Sigmoid colon (tissue), 7 donors: ENCODE results near the gene PEPD. TPM values are rescaled to one million over a fixed set of nuclear protein-coding genes. Genes with fewer than 3 reads are reported as not detected.

ENCODE experiments used
- DNase-seq: peaks from one replicate; pipeline ENCODE4 v3.0.0-alpha.2; 2019
- H3K27ac ChIP-seq, 4 donors: fragments of 200-600 bp; sonication (generic); one replicate each; pipeline ENCODE4 v1.5.1; 2016 to 2019; ENCODE audit warnings: mild to moderate bottlenecking in 1 of 4
- H3K27me3 ChIP-seq, 3 donors: fragments of 200-600 bp; sonication (generic); one replicate each; pipeline ENCODE4 v1.5.1; 2019; ENCODE audit warnings: mild to moderate bottlenecking in 1 of 3
- H3K36me3 ChIP-seq, 4 donors: fragments of 200-600 bp; sonication (generic); one replicate each; pipeline ENCODE4 v1.5.1; 2016 to 2019
- H3K4me1 ChIP-seq, 4 donors: fragments of 200-600 bp; sonication (generic); one replicate each; pipeline ENCODE4 v1.5.1; 2017 to 2019
- H3K4me3 ChIP-seq, 4 donors: fragments of 200-600 bp; sonication (generic); one replicate each; pipeline ENCODE4 v1.5.1; 2017 to 2019; ENCODE audit warnings: mild to moderate bottlenecking in 2 of 4, moderate library complexity in 1 of 4
- H3K9me3 ChIP-seq, 4 donors: fragments of 200-600 bp in 3 of 4; sonication (generic) in 3 of 4; one replicate each; pipeline versions ENCODE4 v1.5.1 to v1.6.1; 2013 to 2019
- EP300 ChIP-seq, 4 donors: sonication (generic); formaldehyde crosslinking; IDR thresholded peaks; one replicate each; pipeline ENCODE4 v1.6.1; 2017; ENCODE audit warnings: antibody characterized with exemption in 4 of 4
- POLR2A ChIP-seq, 2 donors: fragments of 450-650 bp; IDR thresholded peaks; one replicate each; pipeline ENCODE4 v1.6.1; 2016; ENCODE audit warnings: antibody characterized with exemption in 2 of 2, mild to moderate bottlenecking in 2 of 2, moderate library complexity in 2 of 2
- POLR2AphosphoS5 ChIP-seq, 4 donors: sonication (generic); formaldehyde crosslinking; IDR thresholded peaks; one replicate each; pipeline ENCODE4 v1.6.1; 2017; ENCODE audit warnings: antibody characterized with exemption in 4 of 4
- WGBS, 2 donors: extraction: QIAGEN DNeasy Blood & Tissue Kit; methylation state at CpG; one replicate each; pipeline ENCODE4 v1.1.7; 2013; 5-methylcytosine and 5-hydroxymethylcytosine counted together
- intact Hi-C: fragments of 100-400 bp; cut with DNase I; formaldehyde crosslinking; loops from one replicate; pipeline ENCODE4 v1.15.1; 2023
- polyA plus RNA-seq, 3 donors: library from polyadenylated mRNA; stranded (reverse); fragments of 200-250 nt; gene quantifications; one replicate each; pipeline ENCODE4 v1.2.3, GENCODE V29; 2013
- total RNA-seq, 4 donors: library from RNA; depleted of rRNA; stranded (reverse); fragments of >200 nt; gene quantifications; one replicate each; pipeline ENCODE4 v1.1.0, GENCODE V29; 2016
- TF ChIP-seq, protein P1 (sequence below), 4 experiments: fragments of 450-650 bp in 3 of 4; fragments of 200-600 bp in 1 of 4; IDR thresholded peaks; one replicate each; pipeline ENCODE4 v1.5.1; 2016 to 2019; ENCODE audit warnings: antibody characterized with exemption in 4 of 4, mild to moderate bottlenecking in 3 of 4, moderate library complexity in 2 of 4
- donor health status: healthy with polysubstance abuse.
- donor health status: Bipolar disorder and iron deficiency.
- donor health status: healthy.

PEPD gene
- total and polyA plus RNA-seq, 7 donors, result 50.0 to 187 (median 67.8) TPM

DNA sequence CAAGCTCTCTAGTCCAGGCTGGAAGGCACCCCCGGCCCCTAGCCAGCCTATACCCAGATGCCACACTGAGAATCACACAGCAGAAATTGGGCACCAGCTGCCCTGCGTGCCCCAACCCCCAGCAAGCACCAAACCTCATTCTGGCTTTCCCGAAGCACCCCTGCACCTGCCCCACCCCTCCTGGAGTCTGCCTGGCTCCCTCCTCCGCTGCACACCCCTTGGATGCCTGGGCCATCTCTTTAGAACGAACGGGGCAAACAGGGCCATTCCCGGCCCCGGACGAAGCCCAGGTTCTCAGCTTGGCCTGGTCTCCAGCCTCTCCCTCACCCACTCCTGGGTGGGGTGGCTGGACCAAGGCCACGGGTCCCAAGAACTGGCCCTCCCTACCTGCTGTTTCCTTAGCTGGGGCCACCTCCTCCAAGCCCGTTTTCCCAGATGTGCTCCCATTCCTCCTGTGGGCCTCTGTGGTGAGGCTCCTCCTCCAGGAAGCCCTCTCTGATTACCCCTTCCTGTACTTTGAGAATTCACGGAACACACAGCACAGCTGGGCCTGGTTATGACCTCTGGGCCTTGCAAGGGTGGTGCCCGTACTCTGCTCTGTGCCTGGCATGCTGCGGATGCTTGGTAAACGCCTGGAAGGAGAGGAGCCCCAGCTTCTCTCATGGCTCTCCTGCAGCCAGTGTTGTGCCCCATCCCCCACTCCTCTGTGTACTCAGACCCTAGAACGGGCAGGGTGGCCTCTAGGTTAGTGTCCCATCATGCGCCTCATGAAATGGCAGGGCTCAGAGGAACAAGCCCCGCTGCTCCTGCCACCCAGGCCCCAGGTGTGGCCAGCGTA is 126.6 kb downstream of the PEPD start:
- intact Hi-C loops, result loop anchor here (5.0 kb wide), 1 partner anchor 93 kb away; the partner anchor contains the start of gene CEBPA

DNA sequence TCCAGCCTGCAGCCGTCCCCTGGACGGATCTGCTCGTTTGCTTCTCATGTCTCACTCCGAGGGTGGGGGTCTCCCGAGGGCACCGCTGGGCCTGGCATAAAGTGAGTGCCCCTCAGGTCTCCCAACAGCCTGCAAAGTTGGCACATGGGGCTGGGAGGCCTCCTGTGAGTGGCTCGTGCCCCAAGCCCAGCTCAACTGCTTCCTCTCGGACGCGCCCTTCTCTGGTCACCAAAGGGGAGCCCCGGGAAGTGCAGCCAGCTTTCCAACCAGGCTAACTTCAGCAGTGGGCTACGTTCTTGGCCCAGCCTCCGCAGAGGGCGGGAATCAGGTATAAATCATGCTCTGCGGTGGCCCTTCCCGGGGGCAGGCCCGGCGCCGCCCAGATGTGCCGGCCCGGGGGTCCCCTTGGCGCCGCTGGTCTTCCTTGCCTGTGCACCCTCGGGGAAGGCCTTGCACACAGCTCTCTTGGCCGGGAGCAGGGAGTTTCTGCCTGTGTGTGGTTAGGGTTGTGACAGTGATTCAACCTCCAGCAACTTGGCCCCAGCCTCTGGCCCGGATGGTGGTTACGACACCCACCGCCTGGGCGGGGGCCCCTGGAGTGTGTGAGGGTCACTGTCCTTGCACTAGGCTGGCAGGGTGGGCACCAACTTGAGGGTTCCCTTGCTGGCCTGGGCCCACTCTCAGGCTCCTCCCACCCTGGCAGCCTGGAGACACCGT is 127.4 kb downstream of the PEPD start:
- intact Hi-C loops, result loop anchor here (5.0 kb wide), 1 partner anchor 92 kb away; the partner anchor contains the start of gene CEBPA
- Histone ChIP-seq H3K9me3 (no peaks in the 10 kb centered on the region), H3K36me3 (no peaks in the 10 kb centered on the region), H3K4me1 (peaks cover 5 to 81% (median 77%) of the 10 kb centered on the region in 4 donors), H3K27me3 (no peaks in the 10 kb centered on the region), H3K4me3 (no peak overlapping the region), H3K27ac (peak overlapping the region in 2 of 4 donors; percentile 9 to 43)
- peak in 2 of 4 donors; percentile 14 to 29 for TF ChIP-seq POLR2AphosphoS5 (IDR thresholded peaks at IDR 0.05)
- TF ChIP-seq, protein P1, sequence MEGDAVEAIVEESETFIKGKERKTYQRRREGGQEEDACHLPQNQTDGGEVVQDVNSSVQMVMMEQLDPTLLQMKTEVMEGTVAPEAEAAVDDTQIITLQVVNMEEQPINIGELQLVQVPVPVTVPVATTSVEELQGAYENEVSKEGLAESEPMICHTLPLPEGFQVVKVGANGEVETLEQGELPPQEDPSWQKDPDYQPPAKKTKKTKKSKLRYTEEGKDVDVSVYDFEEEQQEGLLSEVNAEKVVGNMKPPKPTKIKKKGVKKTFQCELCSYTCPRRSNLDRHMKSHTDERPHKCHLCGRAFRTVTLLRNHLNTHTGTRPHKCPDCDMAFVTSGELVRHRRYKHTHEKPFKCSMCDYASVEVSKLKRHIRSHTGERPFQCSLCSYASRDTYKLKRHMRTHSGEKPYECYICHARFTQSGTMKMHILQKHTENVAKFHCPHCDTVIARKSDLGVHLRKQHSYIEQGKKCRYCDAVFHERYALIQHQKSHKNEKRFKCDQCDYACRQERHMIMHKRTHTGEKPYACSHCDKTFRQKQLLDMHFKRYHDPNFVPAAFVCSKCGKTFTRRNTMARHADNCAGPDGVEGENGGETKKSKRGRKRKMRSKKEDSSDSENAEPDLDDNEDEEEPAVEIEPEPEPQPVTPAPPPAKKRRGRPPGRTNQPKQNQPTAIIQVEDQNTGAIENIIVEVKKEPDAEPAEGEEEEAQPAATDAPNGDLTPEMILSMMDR (IDR thresholded peaks at IDR 0.05), result no peak
- TF ChIP-seq EP300 (IDR thresholded peaks at IDR 0.05), result no peak
- 76% methylated on average over 30 of the region's 30 CpGs for WGBS, 2 donors
- DNase-seq, result peak; percentile 86

More for the DNA sequence above, 126.6 kb downstream of the PEPD start:
- 64 to 83% methylated on average over 19 of the region's 19 CpGs for WGBS, 2 donors
- DNase-seq, result peak; percentile 62
- no peaks in the 10 kb centered on the region for H3K36me3 ChIP-seq
- H3K4me1 ChIP-seq, result peaks cover 5 to 73% (median 69%) of the 10 kb centered on the region in 4 donors
- H3K9me3 ChIP-seq, result no peaks in the 10 kb centered on the region
- no peaks in the 10 kb centered on the region for H3K27me3 ChIP-seq
- H3K4me3 ChIP-seq, result no peak overlapping the region
- TF ChIP-seq EP300 (IDR thresholded peaks at IDR 0.05) (no peak), POLR2A (IDR thresholded peaks at IDR 0.05) (no peak), POLR2AphosphoS5 (IDR thresholded peaks at IDR 0.05) (no peak)
- TF ChIP-seq, protein P1 (IDR thresholded peaks at IDR 0.05), result no peak
- peak overlapping the region in 2 of 4 donors; percentile 9 to 43 for H3K27ac ChIP-seq

DNA sequence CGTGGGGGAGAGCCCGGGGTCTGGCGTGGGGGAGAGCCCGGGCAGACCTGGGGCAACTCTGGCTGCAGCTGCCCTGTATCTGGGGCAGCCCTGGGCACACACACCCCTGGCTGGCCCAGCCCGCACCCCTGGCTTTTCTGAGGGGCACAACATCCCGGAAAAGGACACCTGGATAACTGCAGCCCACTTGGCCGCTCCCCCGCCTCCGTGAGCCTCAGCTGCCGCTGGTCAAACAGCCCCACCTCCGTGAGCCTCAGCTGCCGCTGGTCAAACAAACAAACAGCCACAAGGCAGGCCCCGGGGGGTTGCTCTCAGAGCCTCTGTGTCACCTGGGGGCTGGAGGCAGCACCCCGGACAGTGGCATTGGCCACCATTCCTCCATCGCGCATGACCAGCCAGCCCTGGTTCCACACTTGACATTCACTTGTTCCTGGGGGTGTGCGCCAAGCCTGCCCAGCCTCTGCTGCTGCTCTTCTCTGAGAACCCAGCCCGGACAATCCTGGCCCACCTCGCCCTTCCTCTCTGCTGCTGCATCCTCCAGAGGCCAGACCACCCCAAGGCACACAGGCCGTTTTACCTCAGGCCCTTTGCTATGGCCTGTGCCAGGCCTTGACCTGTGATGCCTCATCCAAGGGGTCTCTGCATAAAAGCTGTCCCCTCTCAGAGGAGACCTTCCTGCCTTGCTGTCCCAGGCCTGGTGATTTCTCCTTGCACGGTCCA is 128.1 kb downstream of the PEPD start:
- Histone ChIP-seq H3K4me1 (peaks cover 5 to 88% (median 84%) of the 10 kb centered on the region in 4 donors), H3K27ac (peak overlapping the region in 1 of 4 donors; percentile 43), H3K9me3 (no peaks in the 10 kb centered on the region), H3K4me3 (no peak overlapping the region), H3K27me3 (no peaks in the 10 kb centered on the region), H3K36me3 (no peaks in the 10 kb centered on the region)
- WGBS, 2 donors, result 47 to 81% methylated on average over 21 of the region's 21 CpGs
- intact Hi-C loops, result loop anchor here (5.0 kb wide), 1 partner anchor 91 kb away; the partner anchor contains the start of gene CEBPA
- no peak for TF ChIP-seq EP300 (IDR thresholded peaks at IDR 0.05)
- no peak for TF ChIP-seq POLR2A (IDR thresholded peaks at IDR 0.05)
- TF ChIP-seq, protein P1 (IDR thresholded peaks at IDR 0.05), result no peak
- no peak for TF ChIP-seq POLR2AphosphoS5 (IDR thresholded peaks at IDR 0.05)
- peak; percentile 63 for DNase-seq
